ENCODE measurements around the gene TMEM81.

- TF ChIP-seq, protein P1, sequence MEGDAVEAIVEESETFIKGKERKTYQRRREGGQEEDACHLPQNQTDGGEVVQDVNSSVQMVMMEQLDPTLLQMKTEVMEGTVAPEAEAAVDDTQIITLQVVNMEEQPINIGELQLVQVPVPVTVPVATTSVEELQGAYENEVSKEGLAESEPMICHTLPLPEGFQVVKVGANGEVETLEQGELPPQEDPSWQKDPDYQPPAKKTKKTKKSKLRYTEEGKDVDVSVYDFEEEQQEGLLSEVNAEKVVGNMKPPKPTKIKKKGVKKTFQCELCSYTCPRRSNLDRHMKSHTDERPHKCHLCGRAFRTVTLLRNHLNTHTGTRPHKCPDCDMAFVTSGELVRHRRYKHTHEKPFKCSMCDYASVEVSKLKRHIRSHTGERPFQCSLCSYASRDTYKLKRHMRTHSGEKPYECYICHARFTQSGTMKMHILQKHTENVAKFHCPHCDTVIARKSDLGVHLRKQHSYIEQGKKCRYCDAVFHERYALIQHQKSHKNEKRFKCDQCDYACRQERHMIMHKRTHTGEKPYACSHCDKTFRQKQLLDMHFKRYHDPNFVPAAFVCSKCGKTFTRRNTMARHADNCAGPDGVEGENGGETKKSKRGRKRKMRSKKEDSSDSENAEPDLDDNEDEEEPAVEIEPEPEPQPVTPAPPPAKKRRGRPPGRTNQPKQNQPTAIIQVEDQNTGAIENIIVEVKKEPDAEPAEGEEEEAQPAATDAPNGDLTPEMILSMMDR (IDR thresholded peaks at IDR 0.05 in 8 of 11, conservative IDR thresholded peaks at IDR 0.05 in 3 of 11): no peak
- TF ChIP-seq POLR2A (IDR thresholded peaks at IDR 0.05) (no peak), POLR2AphosphoS5 (IDR thresholded peaks at IDR 0.05) (no peak)
Measured at GRCh38 chr1:205061227-205061626, 23.0 kb downstream of the TMEM81 start.

All from spleen (tissue), 7 donors.